HFFc6 (cell line): Measurements from ENCODE around the gene TCN1. TPM values are rescaled to one million over a fixed set of nuclear protein-coding genes. Genes with fewer than 3 reads are reported as not detected.
"Not testable (repeated sequence)": the region's sequence is repeated elsewhere in the genome, so short reads cannot be mapped to it uniquely, and the experiment has no call there.

Source experiments
- DNase-seq: peaks from one replicate; pipeline ENCODE4 v3.0.0-alpha.2; 2018
- H3K27ac Mint-ChIP-seq: 2 replicates; pipeline ENCODE4 v1.8.0; 2020; ENCODE audit warnings: mild to moderate bottlenecking, mixed read lengths
- H3K27me3 Mint-ChIP-seq: 2 replicates; pipeline ENCODE4 v1.8.0; 2021; ENCODE audit warnings: mild to moderate bottlenecking, moderate library complexity, mixed read lengths; ENCODE audit not compliant: insufficient read depth
- H3K36me3 Mint-ChIP-seq: 2 replicates; pipeline ENCODE4 v1.8.0; 2021; ENCODE audit warnings: low read depth, mixed read lengths
- H3K4me1 Mint-ChIP-seq: 2 replicates; pipeline ENCODE4 v1.8.0; 2020; ENCODE audit warnings: low read depth, mixed read lengths
- H3K4me3 Mint-ChIP-seq: 2 replicates; pipeline ENCODE4 v1.8.0; 2020; ENCODE audit warnings: mild to moderate bottlenecking, moderate library complexity, mixed read lengths
- H3K9me3 Mint-ChIP-seq: 2 replicates; pipeline ENCODE4 v1.8.0; 2020; ENCODE audit warnings: mild to moderate bottlenecking, mixed read lengths
- total RNA-seq, 6 experiments: library from RNA; stranded (reverse); fragmentation: NEBNext Ultra II Directional; extraction: Animal tissue kit (Norgen Biotek cat#: 25700); gene quantifications; 2 replicates in 1 of 6; 3 replicates in 5 of 6; pipeline ENCODE4 v1.2.3, GENCODE V29; 2021
- TF ChIP-seq, protein P1 (sequence below): fragments of 200-600 bp; sonication (generic); IDR thresholded peaks from 2 replicates; pipeline ENCODE4 v1.5.0; 2021; ENCODE audit warnings: antibody characterized with exemption, mild to moderate bottlenecking

Gene TCN1
- total RNA-seq, 6 experiments from 2014 or later, result not detected

DNA sequence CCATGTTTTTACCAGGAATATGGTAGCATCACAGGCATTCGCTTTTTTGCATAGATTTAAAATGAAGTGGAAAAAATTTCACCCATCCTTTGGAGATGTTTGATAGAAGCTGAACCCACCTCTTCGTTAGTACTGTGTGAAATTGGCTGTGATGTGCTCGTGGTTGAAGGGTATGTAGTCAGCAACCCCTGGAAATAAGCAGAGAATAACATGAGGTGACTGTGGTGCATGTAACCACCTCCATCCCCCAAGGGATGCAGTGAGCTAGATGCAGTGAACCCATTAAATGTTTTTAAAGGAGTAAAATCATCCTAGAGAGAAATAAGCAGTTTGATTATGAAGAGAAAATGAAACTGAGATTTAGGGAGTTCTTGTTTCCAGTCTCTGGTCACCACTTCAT is 36.9 kb downstream of the TCN1 start:
- Mint-ChIP-seq H3K4me3 (no peak overlapping the region), H3K9me3 (no peaks in the 10 kb centered on the region), H3K36me3 (no peaks in the 10 kb centered on the region), H3K27ac (no peak overlapping the region), H3K27me3 (no peaks in the 10 kb centered on the region; the same call in 1 of the 2 replicates), H3K4me1 (peaks cover 6% of the 10 kb centered on the region; the same call in 1 of the 2 replicates)
- DNase-seq, result no peak
- TF ChIP-seq, protein P1, sequence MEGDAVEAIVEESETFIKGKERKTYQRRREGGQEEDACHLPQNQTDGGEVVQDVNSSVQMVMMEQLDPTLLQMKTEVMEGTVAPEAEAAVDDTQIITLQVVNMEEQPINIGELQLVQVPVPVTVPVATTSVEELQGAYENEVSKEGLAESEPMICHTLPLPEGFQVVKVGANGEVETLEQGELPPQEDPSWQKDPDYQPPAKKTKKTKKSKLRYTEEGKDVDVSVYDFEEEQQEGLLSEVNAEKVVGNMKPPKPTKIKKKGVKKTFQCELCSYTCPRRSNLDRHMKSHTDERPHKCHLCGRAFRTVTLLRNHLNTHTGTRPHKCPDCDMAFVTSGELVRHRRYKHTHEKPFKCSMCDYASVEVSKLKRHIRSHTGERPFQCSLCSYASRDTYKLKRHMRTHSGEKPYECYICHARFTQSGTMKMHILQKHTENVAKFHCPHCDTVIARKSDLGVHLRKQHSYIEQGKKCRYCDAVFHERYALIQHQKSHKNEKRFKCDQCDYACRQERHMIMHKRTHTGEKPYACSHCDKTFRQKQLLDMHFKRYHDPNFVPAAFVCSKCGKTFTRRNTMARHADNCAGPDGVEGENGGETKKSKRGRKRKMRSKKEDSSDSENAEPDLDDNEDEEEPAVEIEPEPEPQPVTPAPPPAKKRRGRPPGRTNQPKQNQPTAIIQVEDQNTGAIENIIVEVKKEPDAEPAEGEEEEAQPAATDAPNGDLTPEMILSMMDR, result no peak

DNA sequence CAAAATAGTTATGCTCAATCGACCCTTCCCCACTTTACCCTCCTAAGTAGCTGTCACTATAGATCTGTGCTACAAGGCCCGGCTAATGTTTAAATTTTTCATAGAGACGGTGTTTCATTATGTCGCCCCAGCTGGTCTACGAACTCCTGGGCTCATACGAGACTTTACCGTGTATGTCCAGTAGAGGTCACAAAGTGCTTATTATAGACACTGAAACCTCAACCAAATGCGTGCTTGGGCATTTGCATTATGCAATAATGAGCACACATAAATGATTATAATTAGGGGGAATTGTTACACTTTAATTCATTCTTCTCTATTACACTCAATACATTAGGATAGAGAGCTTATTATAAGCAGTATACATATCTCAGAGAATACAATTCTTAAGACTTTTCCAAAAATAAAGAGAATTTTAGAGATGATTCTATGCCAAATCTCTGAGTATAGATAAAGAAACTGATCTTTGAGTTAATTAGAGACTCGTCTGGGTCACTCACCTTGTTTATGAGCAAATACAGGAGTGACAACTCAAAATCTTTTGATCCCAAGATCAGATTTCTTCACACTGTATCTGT is 43.2 kb downstream of the TCN1 start:
- TF ChIP-seq, protein P1, result peak; percentile 77
- Mint-ChIP-seq H3K9me3 (no peaks in the 10 kb centered on the region), H3K4me3 (peak overlapping the region; percentile 0; the same call in 1 of the 2 replicates), H3K27ac (no peak overlapping the region), H3K36me3 (no peaks in the 10 kb centered on the region), H3K27me3 (no peaks in the 10 kb centered on the region), H3K4me1 (peaks cover 6% of the 10 kb centered on the region)
- DNase-seq, result peak; percentile 64

DNA sequence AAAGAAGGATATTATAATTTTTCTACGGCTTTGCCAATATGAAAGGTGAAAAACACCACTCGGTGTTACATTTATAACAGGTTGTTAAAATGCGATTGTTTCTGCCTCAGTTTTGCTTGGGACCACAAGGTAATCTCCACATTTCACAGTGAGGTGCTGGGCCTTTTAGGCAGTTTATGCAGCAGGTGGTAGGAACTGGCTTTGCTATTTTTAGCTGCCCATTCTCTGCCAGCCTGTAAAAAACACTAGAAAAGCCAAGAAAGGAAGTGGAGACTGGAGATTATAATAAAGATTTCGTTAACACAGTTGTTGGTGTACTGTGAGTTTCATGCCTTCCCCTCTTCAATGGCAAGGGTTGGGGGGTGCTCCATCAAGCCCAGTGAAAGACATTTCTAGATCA is 47.7 kb downstream of the TCN1 start:
- TF ChIP-seq, protein P1, result no peak
- Mint-ChIP-seq H3K4me3 (no peak overlapping the region), H3K27ac (no peak overlapping the region), H3K4me1 (peaks cover 14% of the 10 kb centered on the region), H3K36me3 (no peaks in the 10 kb centered on the region), H3K27me3 (no peaks in the 10 kb centered on the region; the same call in 1 of the 2 replicates), H3K9me3 (no peaks in the 10 kb centered on the region)
- DNase-seq, result no peak

DNA sequence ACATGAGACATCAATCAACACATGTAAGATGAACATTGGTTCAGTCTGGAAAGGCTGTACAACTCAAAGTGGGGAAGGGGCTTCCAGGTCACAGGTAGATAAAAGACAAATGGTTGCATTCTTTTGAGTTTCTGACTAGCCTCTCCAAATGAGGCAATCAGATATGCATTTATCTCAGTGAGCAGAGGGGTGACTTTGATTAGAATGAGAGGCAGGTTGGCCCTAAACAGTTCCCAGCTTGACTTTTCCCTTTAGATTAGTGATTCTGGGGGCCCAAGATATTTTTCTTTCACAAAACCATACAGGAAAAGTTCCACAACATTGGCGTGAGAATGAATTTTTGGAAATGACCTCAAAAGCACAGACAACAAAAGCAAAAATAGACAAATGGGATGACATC is 49.9 kb downstream of the TCN1 start:
- not testable (repeated sequence) for H3K27ac Mint-ChIP-seq, H3K9me3 Mint-ChIP-seq

DNA sequence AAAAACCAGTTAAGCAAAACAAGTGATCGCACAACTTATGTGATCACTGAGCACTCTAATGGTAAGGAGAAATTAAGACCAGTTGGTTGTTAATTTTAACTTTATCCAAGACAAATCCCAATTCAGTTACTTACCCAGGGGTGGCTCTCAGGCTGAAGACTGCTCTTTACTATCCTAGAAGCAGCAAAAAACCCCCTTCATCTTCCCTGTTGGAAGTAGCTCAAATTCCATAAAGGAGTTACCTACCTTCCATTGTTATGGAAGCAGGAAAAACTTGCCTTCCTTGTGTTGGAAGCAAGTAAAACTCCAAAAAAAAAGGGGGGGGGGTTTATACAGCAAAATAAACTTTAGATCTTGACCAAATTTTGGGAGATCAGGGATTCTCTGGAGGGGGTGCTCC is 50.5 kb downstream of the TCN1 start:
- no peak for DNase-seq
- Mint-ChIP-seq H3K4me3 (no peak overlapping the region), H3K9me3 (no peaks in the 10 kb centered on the region), H3K27ac (no peak overlapping the region), H3K27me3 (no peaks in the 10 kb centered on the region; the same call in 1 of the 2 replicates), H3K36me3 (0 out of 2 replicates have a peak, but pooled peaks cover 5% of the 10 kb centered on the region), H3K4me1 (peaks cover 15% of the 10 kb centered on the region)
- TF ChIP-seq, protein P1, result no peak

More for the DNA sequence above, 49.9 kb downstream of the TCN1 start:
- H3K27me3 Mint-ChIP-seq, H3K36me3 Mint-ChIP-seq, DNase-seq, H3K4me1 Mint-ChIP-seq, H3K4me3 Mint-ChIP-seq: not testable (repeated sequence)

DNA sequence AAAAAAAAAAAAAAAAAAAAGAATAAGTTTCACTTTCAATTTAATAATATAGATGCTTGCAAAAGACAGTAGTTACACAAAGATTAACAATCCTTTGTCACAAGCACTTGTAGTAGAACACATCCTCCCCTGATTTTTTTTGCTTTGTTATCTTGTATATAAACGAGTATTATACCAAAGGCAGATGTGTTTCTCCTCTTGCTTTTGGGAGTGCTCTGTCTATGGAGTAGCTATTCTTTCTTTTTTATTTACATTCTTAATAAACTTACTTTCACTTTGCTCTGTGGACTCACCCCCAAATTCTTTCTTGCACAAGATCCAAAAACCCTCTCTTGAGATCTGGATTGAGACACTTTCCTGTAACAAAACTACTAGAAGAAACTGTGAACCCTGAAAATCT is 52.3 kb downstream of the TCN1 start:
- no peaks in the 10 kb centered on the region for H3K9me3 Mint-ChIP-seq
- DNase-seq, result no peak
- H3K27me3 Mint-ChIP-seq, result peaks cover 5% of the 10 kb centered on the region
- H3K36me3 Mint-ChIP-seq, result 0 out of 2 replicates have a peak, but pooled peaks cover 5% of the 10 kb centered on the region
- peak overlapping the region; percentile 77 for H3K4me3 Mint-ChIP-seq
- H3K4me1 Mint-ChIP-seq, result peaks cover 26% of the 10 kb centered on the region
- H3K27ac Mint-ChIP-seq, result no peak overlapping the region
- TF ChIP-seq, protein P1, result no peak
